GM10248 (cell line): ENCODE measurements around the gene NT5DC4.

Experiments
- CTCF ChIA-PET: fragments of 300-600 bp; sonication (Branson Sonifier 250); formaldehyde crosslinking; extraction: SDS; loops from one replicate; lab custom pipeline; 2021; ENCODE audit warnings: antibody characterized with exemption; lab: Yijun Ruan, JAX
- POLR2A ChIA-PET: fragments of 350-650 bp; sonication (Branson Sonifier 250); formaldehyde crosslinking; extraction: SDS; loops from one replicate; lab custom pipeline; 2020; ENCODE audit warnings: antibody characterized with exemption; lab: Yijun Ruan, JAX
- DNase-seq: peaks from one replicate; pipeline ENCODE4 v3.0.0; 2012; ENCODE audit errors: extremely low spot score
- TF ChIP-seq, protein P1 (sequence below): IDR thresholded peaks from 2 replicates; pipeline ENCODE4 v1.5.1; 2012; ENCODE audit warnings: mild to moderate bottlenecking, low read depth; ENCODE audit errors: extremely low read depth, missing control alignments, control extremely low read depth

The NT5DC4 gene

DNA sequence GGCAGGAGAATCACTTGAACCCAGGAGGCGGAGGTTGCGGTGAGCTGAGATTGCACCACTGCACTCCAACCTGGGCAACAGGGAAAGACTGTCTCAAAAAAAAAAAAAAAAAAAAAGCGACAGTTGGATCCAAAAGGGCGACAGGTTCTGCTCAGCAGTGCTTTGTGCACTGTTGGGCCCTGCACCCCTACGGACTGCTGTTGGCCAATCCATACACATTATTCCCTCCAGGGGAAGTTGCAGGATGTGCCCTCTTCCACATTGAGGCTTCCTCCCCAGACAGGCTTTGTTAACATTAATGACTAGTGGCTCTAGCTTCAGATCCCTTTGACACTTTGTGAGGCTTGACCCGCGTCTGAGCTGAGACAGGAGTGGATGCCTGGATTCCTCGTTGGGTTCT, 9.4 kb downstream of the NT5DC4 start:
- DNase-seq = no peak
- CTCF ChIA-PET = interaction anchor here (1.0 to 11.4 kb wide), 11 partner anchors 10 to 229 kb away, joined by 3 to 416 read pairs (median 34); partner anchors contain the start of gene SLC20A1
- POLR2A ChIA-PET = no interaction called here
- TF ChIP-seq, protein P1, sequence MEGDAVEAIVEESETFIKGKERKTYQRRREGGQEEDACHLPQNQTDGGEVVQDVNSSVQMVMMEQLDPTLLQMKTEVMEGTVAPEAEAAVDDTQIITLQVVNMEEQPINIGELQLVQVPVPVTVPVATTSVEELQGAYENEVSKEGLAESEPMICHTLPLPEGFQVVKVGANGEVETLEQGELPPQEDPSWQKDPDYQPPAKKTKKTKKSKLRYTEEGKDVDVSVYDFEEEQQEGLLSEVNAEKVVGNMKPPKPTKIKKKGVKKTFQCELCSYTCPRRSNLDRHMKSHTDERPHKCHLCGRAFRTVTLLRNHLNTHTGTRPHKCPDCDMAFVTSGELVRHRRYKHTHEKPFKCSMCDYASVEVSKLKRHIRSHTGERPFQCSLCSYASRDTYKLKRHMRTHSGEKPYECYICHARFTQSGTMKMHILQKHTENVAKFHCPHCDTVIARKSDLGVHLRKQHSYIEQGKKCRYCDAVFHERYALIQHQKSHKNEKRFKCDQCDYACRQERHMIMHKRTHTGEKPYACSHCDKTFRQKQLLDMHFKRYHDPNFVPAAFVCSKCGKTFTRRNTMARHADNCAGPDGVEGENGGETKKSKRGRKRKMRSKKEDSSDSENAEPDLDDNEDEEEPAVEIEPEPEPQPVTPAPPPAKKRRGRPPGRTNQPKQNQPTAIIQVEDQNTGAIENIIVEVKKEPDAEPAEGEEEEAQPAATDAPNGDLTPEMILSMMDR = no peak

DNA sequence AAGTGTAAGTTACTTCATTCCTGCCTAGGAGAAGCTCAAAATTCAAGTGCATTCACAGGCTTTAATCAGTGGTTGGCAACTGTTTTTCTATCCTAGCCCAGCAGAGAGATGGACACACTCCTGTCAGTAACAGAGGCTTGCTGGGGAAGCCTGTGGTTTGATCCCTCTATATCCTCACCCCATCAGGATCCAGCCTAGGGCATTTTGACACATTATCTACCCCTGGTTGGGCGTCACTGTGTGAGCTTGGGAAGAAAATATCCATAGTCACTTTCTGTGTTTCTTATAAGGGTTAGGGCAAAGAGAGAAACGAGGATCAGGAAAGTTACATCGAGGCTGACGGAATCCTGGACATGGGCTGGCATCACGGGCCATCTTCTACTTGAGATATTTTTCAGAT, 10.0 kb downstream of the NT5DC4 start:
- TF ChIP-seq, protein P1 = no peak
- CTCF ChIA-PET = interaction anchor here (1.0 to 11.4 kb wide), 9 partner anchors 10 to 228 kb away, joined by 3 to 416 read pairs (median 56); partner anchors contain the start of gene SLC20A1
- DNase-seq = no peak

DNA sequence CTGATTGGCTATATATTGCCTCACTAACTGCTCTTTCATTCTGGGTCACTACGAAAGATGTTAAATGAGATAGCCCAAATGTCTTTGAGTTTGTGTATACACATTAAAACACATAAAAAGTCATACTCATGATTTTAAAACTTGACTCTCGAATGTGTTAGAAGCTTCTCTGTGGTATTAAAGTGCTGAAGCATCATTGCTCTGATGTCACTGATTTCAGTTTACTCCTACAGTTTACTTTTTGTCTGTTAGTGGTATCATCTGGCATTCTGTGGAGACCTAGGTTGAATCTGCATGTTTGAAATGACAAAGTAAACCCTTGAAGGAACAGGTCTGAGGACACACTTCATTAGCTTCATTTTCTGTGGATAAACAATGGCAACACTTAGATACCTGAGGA, 10.7 kb downstream of the NT5DC4 start:
- ChIA-PET CTCF (interaction anchor here (0.6 to 11.4 kb wide), 9 partner anchors 9 to 279 kb away, joined by 3 to 416 read pairs (median 6); no protein-coding TSS in a partner anchor), POLR2A (no interaction called here)
- TF ChIP-seq, protein P1 = no peak
- no peak for DNase-seq

More for the DNA sequence above, 10.0 kb downstream of the NT5DC4 start:
- POLR2A ChIA-PET = no interaction called here

DNA sequence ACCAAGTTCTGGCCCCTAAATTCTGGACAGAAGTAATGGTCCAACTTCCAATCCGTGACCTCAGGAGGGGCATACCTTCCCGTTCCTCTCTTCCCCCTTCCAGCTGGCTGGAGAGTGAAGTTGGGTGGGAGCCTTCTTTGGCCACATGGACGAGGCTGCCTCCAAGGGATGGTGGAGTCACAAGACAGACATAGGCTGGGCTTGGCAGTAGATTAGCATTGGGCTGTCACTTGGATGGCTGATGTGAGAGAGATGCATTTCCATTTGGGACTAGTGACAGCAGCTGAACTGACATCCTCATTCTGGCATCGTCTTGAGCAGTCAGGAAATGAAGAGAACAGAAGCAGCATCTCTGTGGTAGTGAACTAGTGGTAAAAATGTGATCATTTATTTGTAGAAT, 12.6 kb downstream of the NT5DC4 start:
- ChIA-PET POLR2A (no interaction called here), CTCF (interaction anchor here (0.8 to 2.5 kb wide), 4 partner anchors 16 to 208 kb away, joined by 3 to 12 read pairs (median 3); no protein-coding TSS in a partner anchor)
- TF ChIP-seq, protein P1 = no peak
- no peak for DNase-seq

DNA sequence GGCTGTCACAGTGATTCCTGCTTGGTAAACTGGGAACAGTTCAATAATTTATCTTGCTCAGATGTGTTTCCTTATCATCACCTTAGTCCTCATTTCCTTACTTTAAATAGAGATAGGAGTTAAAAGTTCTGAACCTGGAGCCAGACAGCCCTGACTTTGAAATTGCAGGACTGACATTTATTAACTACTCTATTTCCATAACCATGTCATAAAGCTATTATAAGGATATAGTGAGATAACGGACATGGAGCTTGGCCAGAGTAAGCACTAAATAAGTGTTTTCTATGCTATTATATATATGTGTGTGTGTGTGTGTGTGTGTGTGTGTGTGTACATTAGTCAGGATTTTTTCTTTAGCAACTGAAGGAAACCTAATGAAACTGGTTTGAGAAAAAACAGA, 13.1 kb downstream of the NT5DC4 start:
- CTCF ChIA-PET = interaction anchor here (0.8 to 2.5 kb wide), 4 partner anchors 16 to 208 kb away, joined by 3 to 12 read pairs (median 3); no protein-coding TSS in a partner anchor
- POLR2A ChIA-PET = no interaction called here
- TF ChIP-seq, protein P1 = no peak
- DNase-seq = no peak

DNA sequence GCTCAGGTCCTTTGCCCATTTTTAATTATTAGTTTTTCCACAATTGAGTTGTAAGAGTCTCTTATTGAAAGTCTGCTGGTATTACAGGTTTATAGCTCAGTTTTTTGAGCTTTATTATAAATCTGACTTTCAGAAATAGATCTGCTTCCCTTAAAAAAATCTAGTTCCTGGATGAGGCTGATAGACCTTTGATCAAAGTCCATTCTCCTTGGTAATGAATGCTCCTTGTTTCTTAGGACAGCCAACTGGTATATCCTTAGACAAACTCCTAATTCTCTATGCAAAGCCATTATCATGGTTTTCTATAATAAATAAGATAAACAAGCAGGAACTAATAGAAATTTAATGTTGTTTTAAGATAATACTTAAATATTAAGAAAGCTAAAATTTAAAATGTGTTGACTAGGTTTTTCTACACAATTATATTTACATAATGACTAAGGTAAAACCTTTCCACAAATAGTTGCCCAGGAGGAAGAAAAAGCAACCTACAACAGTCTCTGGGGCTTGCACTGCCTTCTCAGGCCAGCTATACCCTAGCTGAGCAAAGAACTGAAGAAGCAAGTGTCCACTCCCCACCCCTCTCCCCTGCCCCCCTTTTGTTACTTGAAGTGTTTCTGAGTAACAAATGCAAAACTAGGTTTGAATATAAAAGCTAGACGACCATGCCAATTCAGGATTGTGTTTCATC, 16.9 kb downstream of the NT5DC4 start:
- ChIA-PET POLR2A (interaction anchor here (0.6 kb wide), 1 partner anchor 92 kb away, joined by 3 read pairs; the partner anchor contains the start of gene SLC20A1), CTCF (interaction anchor here (1.0 to 10.2 kb wide), 11 partner anchors 11 to 221 kb away, joined by 3 to 124 read pairs (median 5); no protein-coding TSS in a partner anchor)
- DNase-seq = no peak
- TF ChIP-seq, protein P1 = no peak
